Hematopoietic multipotent progenitor cell treated with erythropoietin and hydrocortisone succinate and interleukin-3 and kit ligand, for 8 days (in vitro differentiated cells): Measurements from ENCODE around the gene CLNS1A.
"Not testable (repeated sequence)": the region's sequence is repeated elsewhere in the genome, so short reads cannot be mapped to it uniquely, and the experiment has no call there.

Experiments
- DNase-seq: peaks from one replicate; pipeline ENCODE4 v3.0.0-alpha.2; 2015

The CLNS1A gene

GRCh38 chr11:77637345-77638165, at the start of gene CLNS1A:
TSS of gene CLNS1A (minus strand) at chr11:77637794. CDS start at chr11:77637714, 80 bp downstream.
- peak; percentile 95 for DNase-seq

- no peak for DNase-seq
Observed at GRCh38 chr11:77687088-77687487, 49.5 kb upstream of the CLNS1A start.

- no peak for DNase-seq
Observed at GRCh38 chr11:77677138-77677537, 39.5 kb upstream of the CLNS1A start.

GRCh38 chr11:77672264-77672663, 34.7 kb upstream of the CLNS1A start:
- DNase-seq: no peak

GRCh38 chr11:77669848-77670511, 32.4 kb upstream of the CLNS1A start:
- DNase-seq: no peak

- no peak for DNase-seq
Observed at GRCh38 chr11:77668760-77669159, 31.2 kb upstream of the CLNS1A start.

- no peak for DNase-seq
Observed at GRCh38 chr11:77665240-77665965, 27.8 kb upstream of the CLNS1A start.

- no peak for DNase-seq
Observed at GRCh38 chr11:77661670-77662069, 24.1 kb upstream of the CLNS1A start.

GRCh38 chr11:77660947-77661346, 23.4 kb upstream of the CLNS1A start:
- no peak for DNase-seq

- peak; percentile 62 for DNase-seq
Observed at GRCh38 chr11:77658213-77659013, 20.8 kb upstream of the CLNS1A start.

- DNase-seq: no peak
Observed at GRCh38 chr11:77656362-77656761, 18.8 kb upstream of the CLNS1A start.

- DNase-seq: no peak
Observed at GRCh38 chr11:77654770-77655434, 17.3 kb upstream of the CLNS1A start.

- DNase-seq: no peak
Observed at GRCh38 chr11:77650123-77650522, 12.5 kb upstream of the CLNS1A start.

GRCh38 chr11:77647654-77648305, 10.2 kb upstream of the CLNS1A start:
- DNase-seq: no peak

GRCh38 chr11:77644887-77645286, 7.3 kb upstream of the CLNS1A start:
- no peak for DNase-seq

GRCh38 chr11:77642228-77642627, 4.6 kb upstream of the CLNS1A start:
- DNase-seq: no peak

- DNase-seq: peak; percentile 39
Observed at GRCh38 chr11:77636731-77637344, 756 bp downstream of the CLNS1A start.

GRCh38 chr11:77633926-77634325, 3.7 kb downstream of the CLNS1A start:
- DNase-seq: not testable (repeated sequence)

- no peak for DNase-seq
Observed at GRCh38 chr11:77630157-77630710, 7.4 kb downstream of the CLNS1A start.

GRCh38 chr11:77619576-77620198, 17.9 kb downstream of the CLNS1A start:
- peak; percentile 64 for DNase-seq
